ENCODE data around the gene SDSL. TPM values are rescaled to one million over a fixed set of nuclear protein-coding genes. Genes with fewer than 3 reads are reported as not detected.

The SDSL gene
- polyA plus RNA-seq, 3 donors: 4.6 to 10.0 (median 6.5) TPM

GRCh38 chr12:113459981-113460380 lies 37.8 kb downstream of the SDSL start:
- DNase-seq: no peak
- 58% methylated on average over 2 of the region's 4 CpGs for WGBS (ENCODE audit: insufficient coverage)
- Histone ChIP-seq H3K27me3 (ENCODE audit: control insufficient read depth in 2 of 2, insufficient read depth in 2 of 2, low read length in 2 of 2) (peaks cover 28 to 56% of the 10 kb centered on the region in 2 donors), H2AFZ (ENCODE audit: insufficient read depth, low read depth, low read length, poor library complexity, severe bottlenecking) (no peak overlapping the region), H3K4me1 (ENCODE audit: control insufficient read depth in 1 of 2, insufficient read depth in 2 of 2, low read length in 2 of 2) (peaks cover 5 to 12% of the 10 kb centered on the region in 2 donors), H3K4me2 (replicated peaks; ENCODE audit: extremely low read depth, low read length, poor library complexity, severe bottlenecking) (no peak overlapping the region), H3K27ac (ENCODE audit: low read depth in 1 of 2, low read length in 2 of 2) (no peak overlapping the region), H3K9me3 (replicated peaks in 1 of 2; ENCODE audit: control insufficient read depth in 1 of 2, insufficient read depth in 1 of 2, low read length in 2 of 2) (peaks cover 0 to 10% of the 10 kb centered on the region in 2 donors), H3K79me2 (ENCODE audit: insufficient read depth, low read length) (no peaks in the 10 kb centered on the region), H3K36me3 (replicated peaks in 1 of 2; ENCODE audit: control insufficient read depth in 1 of 2, insufficient read depth in 2 of 2, low read length in 2 of 2) (no peaks in the 10 kb centered on the region), H3K4me3 (replicated peaks in 1 of 3; ENCODE audit: low read depth in 2 of 3, low read length in 3 of 3) (no peak overlapping the region), H4K20me1 (ENCODE audit: insufficient read depth, low read length) (no peaks in the 10 kb centered on the region), H3K9ac (ENCODE audit: insufficient read depth, low read length, poor library complexity, severe bottlenecking) (no peak overlapping the region)
- Mint-ChIP-seq H3K36me3 (peaks cover 0 to 6% of the 10 kb centered on the region in 2 donors), H3K27ac (no peak overlapping the region), H3K9me3 (peaks cover 0 to 16% (median 12%) of the 10 kb centered on the region in 7 donors), H3K27me3 (ENCODE audit: low read depth in 3 of 3) (peaks cover 52 to 83% (median 64%) of the 10 kb centered on the region in 3 donors), H3K4me3 (peak overlapping the region in 1 of 2 donors; percentile 1), H3K4me1 (peaks cover 18% of the 10 kb centered on the region)
- intact Hi-C loops (cut with micrococcal nuclease): loop anchor here (5.0 kb wide), 1 partner anchor 452 kb away; no protein-coding TSS in a partner anchor
- no peak for TF ChIP-seq CTCF (IDR thresholded peaks at IDR 0.05)

DNA sequence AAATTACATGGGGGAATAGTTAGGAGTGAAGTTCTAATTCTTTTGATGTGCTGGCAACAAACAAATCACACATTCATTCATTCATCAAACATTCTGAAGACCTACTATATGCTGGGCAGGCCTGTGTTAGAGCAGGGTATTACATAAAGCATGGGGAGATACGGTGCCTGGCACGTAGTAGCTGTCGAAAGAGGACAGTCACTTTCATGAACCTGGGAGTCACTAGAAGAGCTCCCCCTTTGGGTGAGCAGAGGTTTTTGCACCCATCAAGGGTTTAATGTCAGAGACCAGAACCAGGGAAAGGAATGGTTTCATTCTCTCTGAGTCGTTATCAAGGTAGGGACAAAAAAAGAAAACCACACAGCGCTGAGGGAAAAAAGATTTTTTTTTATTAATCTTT lies 39.5 kb downstream of the SDSL start:
- Histone ChIP-seq H3K9me3 (replicated peaks in 1 of 2; ENCODE audit: control insufficient read depth in 1 of 2, insufficient read depth in 1 of 2, low read length in 2 of 2) (peaks cover 0 to 14% of the 10 kb centered on the region in 2 donors), H3K4me3 (replicated peaks in 1 of 3; ENCODE audit: low read depth in 2 of 3, low read length in 3 of 3) (no peak overlapping the region), H3K27ac (ENCODE audit: low read depth in 1 of 2, low read length in 2 of 2) (no peak overlapping the region), H3K9ac (ENCODE audit: insufficient read depth, low read length, poor library complexity, severe bottlenecking) (no peak overlapping the region), H3K36me3 (replicated peaks in 1 of 2; ENCODE audit: control insufficient read depth in 1 of 2, insufficient read depth in 2 of 2, low read length in 2 of 2) (no peaks in the 10 kb centered on the region), H3K4me2 (replicated peaks; ENCODE audit: extremely low read depth, low read length, poor library complexity, severe bottlenecking) (no peak overlapping the region), H4K20me1 (ENCODE audit: insufficient read depth, low read length) (no peaks in the 10 kb centered on the region), H3K27me3 (ENCODE audit: control insufficient read depth in 2 of 2, insufficient read depth in 2 of 2, low read length in 2 of 2) (peaks cover 44 to 69% of the 10 kb centered on the region in 2 donors), H3K4me1 (ENCODE audit: control insufficient read depth in 1 of 2, insufficient read depth in 2 of 2, low read length in 2 of 2) (peaks cover 5 to 12% of the 10 kb centered on the region in 2 donors), H2AFZ (ENCODE audit: insufficient read depth, low read depth, low read length, poor library complexity, severe bottlenecking) (no peak overlapping the region), H3K79me2 (ENCODE audit: insufficient read depth, low read length) (no peaks in the 10 kb centered on the region)
- WGBS (ENCODE audit: insufficient coverage): 30% methylated on average over 2 of the region's 5 CpGs
- intact Hi-C loops (cut with micrococcal nuclease): loop anchor here (5.0 kb wide), 1 partner anchor 451 kb away; no protein-coding TSS in a partner anchor
- peaks cover 0 to 18% (median 16%) of the 10 kb centered on the region in 7 donors for H3K9me3 Mint-ChIP-seq
- peaks cover 61 to 92% (median 79%) of the 10 kb centered on the region in 3 donors for H3K27me3 Mint-ChIP-seq (ENCODE audit: low read depth in 3 of 3)
- no peak overlapping the region for H3K27ac Mint-ChIP-seq
- TF ChIP-seq CTCF (IDR thresholded peaks at IDR 0.05): no peak
- peak in 2 of 3 donors; percentile 18 to 26 for DNase-seq
- peak overlapping the region in 1 of 2 donors; percentile 93 for H3K4me3 Mint-ChIP-seq
- peaks cover 0 to 10% of the 10 kb centered on the region in 2 donors for H3K36me3 Mint-ChIP-seq
- peaks cover 18% of the 10 kb centered on the region for H3K4me1 Mint-ChIP-seq

Data from CD14-positive monocyte (primary cell).